Ishikawa (cell line): Measurements from ENCODE around the gene RAC2.

ENCODE experiments used
- CEBPB ChIP-seq: IDR thresholded peaks from 2 replicates; pipeline ENCODE4 v1.6.1; 2012
- CREB1 ChIP-seq: IDR thresholded peaks from 2 replicates; pipeline ENCODE4 v1.6.1; 2012; ENCODE audit warnings: low read depth
- EGR1 ChIP-seq: IDR thresholded peaks from 2 replicates; pipeline ENCODE4 v1.6.1; 2012
- EP300 ChIP-seq: IDR thresholded peaks from 2 replicates; pipeline ENCODE4 v1.6.1; 2012; ENCODE audit warnings: borderline replicate concordance
- FOXM1 ChIP-seq: IDR thresholded peaks from 2 replicates; pipeline ENCODE4 v1.6.1; 2012; ENCODE audit warnings: low read depth, borderline replicate concordance
- MAX ChIP-seq: IDR thresholded peaks from 2 replicates; pipeline ENCODE4 v1.6.1; 2012
- NFIC ChIP-seq: IDR thresholded peaks from 2 replicates; pipeline ENCODE4 v1.6.1; 2012
- RAD21 ChIP-seq: IDR thresholded peaks from 2 replicates; pipeline ENCODE4 v1.6.1; 2012; ENCODE audit warnings: low read depth
- TAF1 ChIP-seq: IDR thresholded peaks from 2 replicates; pipeline ENCODE4 v1.6.1; 2012; ENCODE audit warnings: low read depth, mild to moderate bottlenecking
- TCF12 ChIP-seq: IDR thresholded peaks from 2 replicates; pipeline ENCODE4 v1.6.1; 2012; ENCODE audit warnings: low read depth
- TEAD4 ChIP-seq: IDR thresholded peaks from 2 replicates; pipeline ENCODE4 v1.6.1; 2012
- USF1 ChIP-seq: IDR thresholded peaks from 2 replicates; pipeline ENCODE4 v1.6.1; 2012
- YY1 ChIP-seq: IDR thresholded peaks from 2 replicates; pipeline ENCODE4 v1.6.1; 2012; ENCODE audit warnings: low read depth
- ZBTB7A ChIP-seq: IDR thresholded peaks from 2 replicates; pipeline ENCODE4 v1.6.1; 2012; ENCODE audit warnings: low read depth
- TF ChIP-seq, protein P1 (sequence below): IDR thresholded peaks from 2 replicates; pipeline ENCODE4 v1.6.1; 2012; ENCODE audit warnings: low read depth, mild to moderate bottlenecking

Gene RAC2

DNA sequence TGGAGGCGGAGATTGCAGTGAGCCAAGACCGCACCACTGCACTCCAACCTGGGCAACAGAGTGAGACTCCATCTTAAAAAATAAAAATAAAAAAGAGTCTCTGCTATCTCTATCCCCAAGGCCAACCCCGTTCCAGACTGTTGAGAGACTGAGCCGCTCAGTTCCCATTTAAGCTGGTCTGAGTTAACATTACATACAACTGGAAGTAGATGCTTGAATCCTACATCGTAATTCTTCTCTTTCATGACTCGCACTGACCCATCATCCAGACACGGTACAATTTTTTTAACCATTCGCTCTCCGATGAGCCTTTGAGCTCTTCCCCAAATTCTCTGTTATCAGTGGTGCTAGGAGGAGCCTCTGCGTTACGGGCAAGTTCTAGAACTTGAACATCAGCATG is 33.3 kb upstream of the RAC2 start:
- no peak for TF ChIP-seq FOXM1
- TF ChIP-seq RAD21, result no peak
- no peak for TF ChIP-seq EGR1
- TF ChIP-seq CEBPB, result no peak
- no peak for TF ChIP-seq CREB1
- TF ChIP-seq NFIC, result no peak
- no peak for TF ChIP-seq USF1
- no peak for TF ChIP-seq MAX
- TF ChIP-seq, protein P1, sequence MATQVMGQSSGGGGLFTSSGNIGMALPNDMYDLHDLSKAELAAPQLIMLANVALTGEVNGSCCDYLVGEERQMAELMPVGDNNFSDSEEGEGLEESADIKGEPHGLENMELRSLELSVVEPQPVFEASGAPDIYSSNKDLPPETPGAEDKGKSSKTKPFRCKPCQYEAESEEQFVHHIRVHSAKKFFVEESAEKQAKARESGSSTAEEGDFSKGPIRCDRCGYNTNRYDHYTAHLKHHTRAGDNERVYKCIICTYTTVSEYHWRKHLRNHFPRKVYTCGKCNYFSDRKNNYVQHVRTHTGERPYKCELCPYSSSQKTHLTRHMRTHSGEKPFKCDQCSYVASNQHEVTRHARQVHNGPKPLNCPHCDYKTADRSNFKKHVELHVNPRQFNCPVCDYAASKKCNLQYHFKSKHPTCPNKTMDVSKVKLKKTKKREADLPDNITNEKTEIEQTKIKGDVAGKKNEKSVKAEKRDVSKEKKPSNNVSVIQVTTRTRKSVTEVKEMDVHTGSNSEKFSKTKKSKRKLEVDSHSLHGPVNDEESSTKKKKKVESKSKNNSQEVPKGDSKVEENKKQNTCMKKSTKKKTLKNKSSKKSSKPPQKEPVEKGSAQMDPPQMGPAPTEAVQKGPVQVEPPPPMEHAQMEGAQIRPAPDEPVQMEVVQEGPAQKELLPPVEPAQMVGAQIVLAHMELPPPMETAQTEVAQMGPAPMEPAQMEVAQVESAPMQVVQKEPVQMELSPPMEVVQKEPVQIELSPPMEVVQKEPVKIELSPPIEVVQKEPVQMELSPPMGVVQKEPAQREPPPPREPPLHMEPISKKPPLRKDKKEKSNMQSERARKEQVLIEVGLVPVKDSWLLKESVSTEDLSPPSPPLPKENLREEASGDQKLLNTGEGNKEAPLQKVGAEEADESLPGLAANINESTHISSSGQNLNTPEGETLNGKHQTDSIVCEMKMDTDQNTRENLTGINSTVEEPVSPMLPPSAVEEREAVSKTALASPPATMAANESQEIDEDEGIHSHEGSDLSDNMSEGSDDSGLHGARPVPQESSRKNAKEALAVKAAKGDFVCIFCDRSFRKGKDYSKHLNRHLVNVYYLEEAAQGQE, result no peak
- no peak for TF ChIP-seq YY1
- TF ChIP-seq EP300, result no peak
- TF ChIP-seq TEAD4, result no peak
- TF ChIP-seq TAF1, result no peak
- no peak for TF ChIP-seq TCF12
- TF ChIP-seq ZBTB7A, result no peak

DNA sequence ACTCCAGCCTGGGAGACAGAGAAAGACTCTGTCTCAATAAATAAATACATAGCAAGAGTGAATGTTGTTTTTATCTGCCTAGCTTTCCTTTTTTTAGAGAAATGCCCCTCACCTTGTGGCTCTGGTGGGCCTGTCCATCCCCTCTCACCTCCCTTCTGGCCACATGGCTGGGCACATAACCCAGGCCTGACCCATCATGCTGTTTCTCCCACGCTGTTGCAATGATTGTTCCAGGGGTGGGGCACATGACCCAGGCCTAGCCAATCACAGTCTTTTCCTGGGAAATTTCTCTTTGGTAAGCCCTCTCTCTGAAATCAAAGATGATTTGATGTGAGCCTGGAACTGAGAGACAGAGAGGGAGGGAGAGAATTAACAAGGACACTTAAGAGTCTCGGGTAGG is 32.7 kb upstream of the RAC2 start:
- peak; percentile 92 for TF ChIP-seq USF1
- 0 out of 2 replicates have a peak, but pooled peaks have one; percentile 35 for TF ChIP-seq MAX
- TF ChIP-seq RAD21, result no peak
- TF ChIP-seq TCF12, result no peak

DNA sequence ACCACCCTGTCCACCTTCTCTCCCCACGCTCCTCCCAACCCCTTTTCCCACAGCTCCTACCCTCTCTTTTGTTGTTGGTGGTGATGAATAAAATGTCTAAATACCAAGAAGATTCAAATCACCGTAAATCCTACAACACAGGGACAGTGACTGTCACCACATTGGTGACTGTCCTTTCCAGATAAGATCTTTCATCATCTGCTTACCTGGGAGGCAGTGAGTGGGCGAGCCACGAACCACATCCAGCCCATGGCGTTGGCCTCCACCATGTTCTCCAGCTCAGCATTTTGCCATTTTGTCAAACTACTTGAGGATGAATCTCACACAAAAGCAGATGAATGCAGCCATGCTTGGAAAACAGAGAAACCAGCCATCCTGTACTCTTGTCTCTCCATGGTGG is 31.6 kb upstream of the RAC2 start:
- no peak for TF ChIP-seq CEBPB
- TF ChIP-seq MAX, result no peak
- no peak for TF ChIP-seq CREB1
- no peak for TF ChIP-seq ZBTB7A
- TF ChIP-seq RAD21, result no peak
- TF ChIP-seq, protein P1, result no peak
- no peak for TF ChIP-seq USF1
- TF ChIP-seq EP300, result no peak
- no peak for TF ChIP-seq TCF12
- no peak for TF ChIP-seq FOXM1
- no peak for TF ChIP-seq EGR1
- no peak for TF ChIP-seq NFIC
- TF ChIP-seq YY1, result no peak
- no peak for TF ChIP-seq TAF1
- TF ChIP-seq TEAD4, result no peak

DNA sequence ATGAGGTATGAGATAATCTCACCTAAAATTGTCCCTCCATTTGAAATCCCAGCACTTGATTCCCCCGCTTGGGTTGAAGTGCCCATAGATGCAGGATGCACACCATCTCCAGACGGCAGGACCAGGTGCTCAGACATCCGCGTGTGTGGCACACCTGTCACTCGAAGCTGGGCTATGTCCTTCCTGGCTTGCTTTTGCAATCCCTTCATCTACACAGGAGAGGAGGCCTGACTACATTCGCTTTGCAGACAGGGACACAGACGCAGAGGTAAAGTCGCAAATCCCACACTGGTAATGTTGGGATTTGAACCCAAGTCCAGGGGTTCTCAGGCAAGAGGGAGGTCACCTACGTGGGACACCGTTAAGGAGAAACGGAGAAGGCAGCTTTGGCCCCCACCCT is 31.1 kb upstream of the RAC2 start:
- TF ChIP-seq MAX (no peak), EGR1 (no peak)

DNA sequence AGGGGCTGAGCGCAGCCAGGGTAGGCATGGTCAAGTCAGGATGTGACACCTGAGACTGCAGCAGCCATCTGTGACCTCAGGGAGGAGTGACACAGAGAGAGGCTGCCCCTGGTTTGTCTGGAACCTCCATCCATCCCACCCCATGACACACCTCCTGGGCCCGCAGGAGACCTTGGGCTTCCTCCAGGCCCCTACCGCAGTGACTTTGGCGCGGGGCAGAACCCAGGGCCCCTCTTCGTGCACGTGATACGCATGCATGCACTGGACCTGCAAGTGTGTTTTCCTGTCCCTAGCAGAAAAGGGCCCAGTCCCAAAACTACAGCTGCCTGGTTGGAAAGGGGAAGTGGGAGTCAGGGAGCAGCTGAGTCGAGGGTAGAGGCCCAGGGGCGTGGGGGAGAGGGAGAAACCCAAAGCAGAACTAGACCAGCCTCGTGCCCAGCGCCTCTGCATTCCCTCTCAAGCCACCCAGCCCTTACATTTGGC is 30.4 kb upstream of the RAC2 start:
- no peak for TF ChIP-seq RAD21
- TF ChIP-seq CREB1, result no peak
- TF ChIP-seq, protein P1, result no peak
